Epithelial cell of esophagus (primary cell): ENCODE measurements around the gene RUNX2.

Experiments used
- DNase-seq: peaks from one replicate; pipeline ENCODE4 v3.0.0; 2010; ENCODE audit warnings: low read depth
- H3K4me3 ChIP-seq: 2 replicates; pipeline ENCODE4 v1.5.1; 2011; ENCODE audit warnings: mild to moderate bottlenecking, low read length, control low read depth
- CTCF ChIP-seq: IDR thresholded peaks from 2 replicates; pipeline ENCODE4 v1.5.1; 2011; ENCODE audit warnings: low read depth, mild to moderate bottlenecking, low read length, control low read depth, inconsistent platforms; ENCODE audit not compliant: insufficient read depth; ENCODE audit errors: missing control alignments

RUNX2 gene

GRCh38 chr6:45614488-45615285 lies 286.6 kb downstream of the RUNX2 start:
- no peak overlapping the region for H3K4me3 ChIP-seq
- no peak for TF ChIP-seq CTCF
- DNase-seq = peak; percentile 92

GRCh38 chr6:45616209-45616608 lies 288.1 kb downstream of the RUNX2 start:
- no peak overlapping the region for H3K4me3 ChIP-seq
- TF ChIP-seq CTCF = no peak
- no peak for DNase-seq

- peak; percentile 42 for TF ChIP-seq CTCF
- no peak overlapping the region for H3K4me3 ChIP-seq
- peak; percentile 77 for DNase-seq
These were observed 289.3 kb downstream of the RUNX2 start for GRCh38 chr6:45617441-45617840.

GRCh38 chr6:45618259-45618658 lies 290.1 kb downstream of the RUNX2 start:
- no peak for TF ChIP-seq CTCF
- H3K4me3 ChIP-seq = no peak overlapping the region
- no peak for DNase-seq

- TF ChIP-seq CTCF = no peak
These were observed 291.2 kb downstream of the RUNX2 start for GRCh38 chr6:45619211-45619760.

GRCh38 chr6:45619994-45620471 lies 291.9 kb downstream of the RUNX2 start:
- no peak for DNase-seq
- TF ChIP-seq CTCF = no peak
- H3K4me3 ChIP-seq = no peak overlapping the region

More at GRCh38 chr6:45619211-45619760, 291.2 kb downstream of the RUNX2 start:
- no peak overlapping the region for H3K4me3 ChIP-seq
- DNase-seq = no peak
